GM19455 (cell line): ENCODE measurements around the gene AGMO.

ENCODE experiments used
- ATAC-seq: cut with Tn5 transposase; IDR thresholded peaks from one replicate; pipeline ENCODE4 v1.9.1; 2021; ENCODE audit not compliant: unreplicated experiment

Gene AGMO

DNA sequence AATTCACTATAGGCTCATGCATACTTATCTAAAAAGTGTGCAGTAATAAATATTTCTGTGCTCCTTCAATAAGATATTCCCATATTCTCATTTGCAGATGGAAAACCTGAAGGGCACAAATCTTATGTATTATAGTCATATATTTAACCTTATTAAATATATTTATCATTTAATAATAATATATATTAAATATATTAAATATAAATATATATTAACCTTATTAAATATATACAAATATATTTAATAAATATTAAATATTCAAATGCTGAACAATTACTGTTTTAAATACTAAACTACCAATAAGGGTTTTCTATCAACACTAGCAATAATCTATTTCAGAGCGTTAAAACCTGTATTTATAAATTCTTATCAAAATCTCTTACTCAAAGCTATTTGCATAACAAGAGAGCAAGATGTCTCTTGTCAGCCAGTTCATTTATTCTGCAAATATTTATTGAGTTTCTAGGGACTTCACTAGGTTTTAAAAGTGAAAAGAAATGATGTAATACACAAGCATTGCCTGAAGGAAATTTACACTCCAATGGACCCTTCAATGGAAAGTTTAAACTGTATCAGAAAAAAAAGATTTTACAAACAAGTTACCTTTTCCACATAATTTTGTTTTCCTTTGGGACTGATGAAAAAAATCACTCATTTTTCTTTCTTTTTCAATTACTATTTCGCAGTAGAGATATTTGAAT, 159.2 kb downstream of the AGMO start:
- ATAC-seq = no peak

GRCh38 chr7:15400440-15400839, 161.4 kb downstream of the AGMO start:
- ATAC-seq = no peak

- no peak for ATAC-seq
Measured at GRCh38 chr7:15399441-15399840, 162.4 kb downstream of the AGMO start.

- no peak for ATAC-seq
Measured at GRCh38 chr7:15397922-15398760, 163.7 kb downstream of the AGMO start.

GRCh38 chr7:15397159-15397550, 164.7 kb downstream of the AGMO start:
- no peak for ATAC-seq

GRCh38 chr7:15396210-15397158, 165.3 kb downstream of the AGMO start:
- no peak for ATAC-seq

DNA sequence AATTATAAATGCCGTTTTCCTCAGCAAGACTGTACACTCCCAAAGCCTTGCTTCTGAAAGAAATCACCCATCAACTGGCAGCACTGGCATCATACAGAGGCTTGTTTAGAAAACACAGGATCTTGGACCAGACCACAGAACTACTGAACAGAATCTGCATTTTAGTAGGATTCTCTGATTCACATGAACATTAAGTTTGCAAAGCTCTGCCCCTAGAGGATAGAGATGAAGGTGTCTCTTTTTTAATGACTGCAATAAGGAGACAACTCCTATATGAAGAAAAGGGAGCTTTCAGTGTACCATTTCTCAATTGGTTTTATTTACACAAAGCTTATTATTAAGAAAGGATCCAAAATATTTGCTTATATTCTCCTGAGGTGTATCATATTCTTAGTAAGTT, 172.7 kb downstream of the AGMO start:
- ATAC-seq = no peak

GRCh38 chr7:15378494-15379145, 183.2 kb downstream of the AGMO start:
- ATAC-seq = no peak

DNA sequence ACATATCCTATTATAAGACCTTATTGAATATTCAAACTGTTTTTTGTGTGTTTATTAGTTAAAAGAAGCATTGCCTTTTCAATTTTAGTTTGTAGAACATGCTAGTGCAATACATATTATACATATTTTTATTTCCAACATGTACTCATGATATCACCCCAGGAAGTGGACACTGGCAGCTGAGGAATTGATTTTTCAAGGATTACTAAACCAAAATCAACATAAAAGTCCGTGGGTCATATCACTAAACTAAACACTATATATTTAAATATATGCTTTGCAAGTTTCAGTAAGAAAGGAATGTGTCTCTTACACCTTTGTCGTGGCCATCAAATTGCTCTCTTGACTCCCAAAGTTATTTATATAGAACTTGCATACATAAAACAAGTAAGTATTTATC, 185.2 kb downstream of the AGMO start:
- ATAC-seq = no peak

DNA sequence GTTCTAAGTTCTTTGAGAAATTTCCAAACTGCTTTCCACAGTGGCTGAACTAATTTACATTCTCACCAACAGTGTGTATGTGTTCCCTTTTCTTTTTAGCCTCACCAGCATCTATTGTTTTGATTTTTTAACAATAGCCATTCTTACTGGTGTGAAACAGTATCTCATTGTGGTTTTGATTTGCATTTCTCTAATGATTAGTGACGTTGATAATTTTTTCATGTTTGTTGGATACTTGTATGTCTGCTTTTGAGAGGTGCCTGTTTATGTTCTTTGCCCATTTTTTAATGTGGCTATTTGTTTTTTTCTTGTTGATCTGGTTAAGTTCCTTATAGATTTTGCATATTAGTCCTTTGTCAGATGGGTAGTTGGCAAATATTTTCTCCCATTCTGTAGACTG, 191.4 kb downstream of the AGMO start:
- ATAC-seq = no peak

GRCh38 chr7:15368653-15369052, 193.2 kb downstream of the AGMO start:
- ATAC-seq = no peak

GRCh38 chr7:15367897-15368296, 193.9 kb downstream of the AGMO start:
- no peak for ATAC-seq

GRCh38 chr7:15358112-15358511, 203.7 kb downstream of the AGMO start:
- no peak for ATAC-seq

GRCh38 chr7:15352421-15353206, 209.2 kb downstream of the AGMO start:
- ATAC-seq = no peak

GRCh38 chr7:15345216-15345615, 216.6 kb downstream of the AGMO start:
- ATAC-seq = no peak

- ATAC-seq = no peak
Measured at GRCh38 chr7:15341817-15342216, 220.0 kb downstream of the AGMO start.

GRCh38 chr7:15336146-15336545, 225.7 kb downstream of the AGMO start:
- ATAC-seq = no peak

DNA sequence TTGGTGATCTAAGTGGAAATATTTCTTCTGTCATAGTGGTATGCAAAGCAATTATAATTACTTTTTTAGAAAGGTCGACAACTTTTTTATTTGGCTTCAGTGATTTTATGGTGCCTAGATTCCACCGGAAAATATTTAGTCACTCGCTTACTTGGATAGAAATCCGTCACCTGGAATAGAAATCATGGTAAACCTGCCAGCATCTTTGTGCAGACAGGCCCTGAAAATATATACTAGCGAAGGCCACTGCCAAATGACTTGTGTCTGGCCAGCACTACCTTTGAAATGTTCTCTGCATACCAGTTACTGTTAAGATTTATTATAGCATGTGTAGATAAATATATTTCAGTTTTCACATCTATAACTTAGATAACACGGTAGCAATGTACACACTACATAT, 226.4 kb downstream of the AGMO start:
- no peak for ATAC-seq

DNA sequence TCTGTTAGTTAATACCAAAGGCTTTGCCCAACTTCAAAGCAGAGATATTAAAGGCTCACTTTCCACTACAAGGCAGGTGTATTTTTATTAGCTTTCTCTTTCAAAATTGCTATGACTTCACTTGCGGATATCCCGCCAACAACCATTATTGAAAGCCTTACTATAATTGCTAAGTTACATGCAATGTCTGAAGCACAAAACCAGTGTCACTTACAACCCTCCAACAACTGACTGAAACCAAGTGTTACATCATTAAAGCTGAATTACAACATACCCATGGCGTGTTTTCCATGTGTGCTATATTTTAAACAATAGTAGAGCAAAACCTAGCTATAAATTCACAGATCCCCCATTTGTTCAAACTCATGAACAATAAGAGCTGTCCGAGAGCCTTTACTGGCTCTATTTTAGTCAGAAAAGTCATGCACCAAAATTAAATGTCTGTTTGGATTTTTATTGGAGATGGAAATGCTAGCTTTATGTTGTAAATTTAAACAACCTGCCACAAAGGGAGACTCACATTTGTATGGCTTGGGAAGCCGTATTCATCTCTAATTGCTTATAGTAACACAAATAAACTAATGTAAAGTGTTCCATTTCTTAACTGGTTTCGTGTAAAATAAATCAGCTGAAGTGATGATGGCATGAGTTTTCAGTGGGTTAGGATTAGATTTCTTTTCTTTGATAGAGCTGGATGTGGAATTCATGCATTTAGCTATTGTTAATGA, 227.1 kb downstream of the AGMO start:
- no peak for ATAC-seq
